Myometrial cell (primary cell): ENCODE data around the gene MTFP1. TPM values are rescaled to one million over a fixed set of nuclear protein-coding genes. Genes with fewer than 3 reads are reported as not detected.

Experiments
- total RNA-seq: library from RNA; depleted of rRNA; stranded (reverse); fragments of >200 nt; gene quantifications from 2 replicates; pipeline ENCODE4 v1.2.3, GENCODE V29; 2015

Gene MTFP1, protein sequence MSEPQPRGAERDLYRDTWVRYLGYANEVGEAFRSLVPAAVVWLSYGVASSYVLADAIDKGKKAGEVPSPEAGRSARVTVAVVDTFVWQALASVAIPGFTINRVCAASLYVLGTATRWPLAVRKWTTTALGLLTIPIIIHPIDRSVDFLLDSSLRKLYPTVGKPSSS
- total RNA-seq = 8.7 and 13.5 TPM in 2 replicates

DNA sequence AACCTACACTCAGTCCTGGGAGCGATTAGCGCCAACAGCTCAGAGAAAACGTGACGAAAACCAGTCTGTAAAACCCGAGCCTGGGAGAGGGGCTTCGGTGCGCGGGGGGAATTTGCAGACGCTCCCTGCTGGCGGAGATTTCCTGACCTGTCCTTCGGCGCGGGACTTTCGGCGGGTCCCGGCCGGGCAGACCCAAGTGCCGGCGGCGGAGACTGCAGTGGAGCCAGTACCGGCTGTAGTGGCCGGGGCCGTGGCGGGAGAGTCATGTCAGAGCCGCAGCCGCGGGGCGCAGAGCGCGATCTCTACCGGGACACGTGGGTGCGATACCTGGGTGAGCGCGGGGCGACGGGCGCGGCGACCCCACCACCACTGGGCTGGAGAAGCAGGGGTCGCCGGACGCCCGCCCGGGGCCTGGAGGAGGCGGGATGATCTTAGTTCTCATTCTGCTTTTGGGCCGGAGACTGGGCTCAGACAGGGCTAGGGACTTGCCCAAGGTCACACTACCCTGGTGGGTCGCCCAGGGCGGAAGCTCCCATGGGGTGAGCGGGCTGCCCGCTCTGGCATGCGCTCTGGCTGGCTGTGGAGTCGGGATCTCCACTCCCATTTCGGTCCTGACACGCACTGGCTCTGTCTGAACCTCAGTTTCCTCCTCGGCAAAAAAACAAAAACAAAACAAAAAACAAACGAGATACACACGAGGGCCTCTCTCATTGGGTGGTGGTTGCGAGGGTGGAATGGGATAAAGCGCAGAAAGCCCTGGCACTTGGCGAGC, at the start of gene MTFP1:
Gene MTFP1, plus strand, starts transcription at position 153 of the 772 bp plus-strand sequence. Its CDS starts 112 bp downstream, at position 265.

DNA sequence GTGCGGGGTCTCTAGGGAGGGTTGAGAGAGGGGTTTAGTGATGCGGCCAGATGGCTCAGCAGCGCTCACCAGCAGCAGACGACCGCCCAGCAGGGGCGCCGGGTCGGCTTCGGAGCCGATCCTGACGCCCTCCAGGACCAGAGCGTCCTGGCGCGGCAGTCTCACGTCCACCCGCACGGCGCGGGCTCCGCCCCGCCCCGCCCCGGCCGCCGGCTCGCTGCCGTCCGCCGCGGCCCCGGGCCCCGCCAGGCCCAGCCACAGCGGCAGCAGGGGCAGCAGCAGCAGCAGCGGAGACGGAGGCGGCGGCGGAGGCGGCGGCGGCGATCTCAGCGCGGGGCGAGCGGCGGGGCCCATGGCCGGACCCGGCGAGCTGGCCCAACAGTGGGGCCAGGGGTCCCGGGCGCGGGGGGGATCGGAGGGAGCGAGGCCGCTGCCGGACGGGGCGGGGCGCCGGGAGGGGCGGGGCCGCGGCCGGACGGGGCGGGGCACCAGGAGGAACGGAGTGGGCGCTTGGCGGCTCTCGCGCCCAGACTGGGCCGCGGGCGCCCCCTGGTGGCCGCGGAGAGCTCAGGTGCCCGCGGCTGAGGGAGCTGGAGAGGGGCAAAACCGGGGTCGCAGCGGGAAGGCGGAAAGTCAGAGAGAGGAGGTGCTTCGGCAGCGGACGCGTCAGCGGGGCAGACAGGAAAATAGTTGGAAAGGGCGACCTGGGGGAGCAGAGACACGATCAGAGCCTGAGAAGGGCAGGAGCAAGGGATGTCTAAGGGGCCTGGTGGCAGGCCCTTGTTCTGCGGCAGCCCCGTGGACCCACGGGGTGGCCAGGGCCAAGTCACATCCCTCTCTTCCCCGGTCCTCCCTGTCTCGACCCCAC, 38.4 kb upstream of the MTFP1 start, which contains the start of gene RNF215:
Gene RNF215, minus strand, starts transcription at position 452 of the 868 bp plus-strand sequence. Its CDS starts 98 bp downstream, at position 354.

DNA sequence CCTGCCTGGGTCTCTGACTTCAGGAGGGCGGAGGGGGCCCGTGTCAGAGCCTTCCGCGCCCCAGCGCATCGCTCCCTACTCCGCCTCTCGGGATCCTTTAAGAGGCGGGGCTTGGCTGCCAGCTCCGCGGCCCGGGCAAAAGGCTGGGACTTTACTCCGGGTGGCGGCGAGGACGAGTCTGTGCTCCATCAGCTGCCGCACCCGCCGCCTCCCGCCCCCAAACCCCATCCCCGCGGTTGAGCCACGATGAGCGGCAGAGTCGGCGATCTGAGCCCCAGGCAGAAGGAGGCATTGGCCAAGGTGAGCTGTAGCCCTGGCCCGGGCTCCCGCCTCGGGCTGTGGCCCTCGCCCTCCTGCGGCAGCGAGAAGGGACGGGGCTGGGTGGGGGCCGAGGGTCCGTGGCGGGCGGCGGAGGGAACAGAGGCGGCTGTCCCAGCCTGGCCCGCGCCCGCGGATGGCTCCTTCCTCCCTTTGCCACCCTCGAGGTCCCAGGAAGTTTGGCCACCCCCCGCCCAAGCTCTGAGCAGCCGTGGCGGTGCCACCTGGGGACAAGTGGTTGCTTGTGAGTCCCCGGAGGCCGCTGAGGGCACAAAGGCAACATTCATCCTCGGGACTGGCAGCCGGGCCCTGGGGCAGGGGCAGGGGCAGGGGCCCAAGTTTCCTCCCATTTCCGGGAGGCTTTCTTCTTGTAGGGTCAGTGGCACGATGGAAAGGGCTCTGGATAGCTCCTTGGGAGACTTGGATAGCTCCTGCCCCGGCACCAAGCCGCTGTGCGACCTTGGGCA, 28.5 kb upstream of the MTFP1 start, which contains the start of gene SEC14L2:
Gene SEC14L2, plus strand, starts transcription at position 148 of the 785 bp plus-strand sequence. Its CDS starts 99 bp downstream, at position 247.

DNA sequence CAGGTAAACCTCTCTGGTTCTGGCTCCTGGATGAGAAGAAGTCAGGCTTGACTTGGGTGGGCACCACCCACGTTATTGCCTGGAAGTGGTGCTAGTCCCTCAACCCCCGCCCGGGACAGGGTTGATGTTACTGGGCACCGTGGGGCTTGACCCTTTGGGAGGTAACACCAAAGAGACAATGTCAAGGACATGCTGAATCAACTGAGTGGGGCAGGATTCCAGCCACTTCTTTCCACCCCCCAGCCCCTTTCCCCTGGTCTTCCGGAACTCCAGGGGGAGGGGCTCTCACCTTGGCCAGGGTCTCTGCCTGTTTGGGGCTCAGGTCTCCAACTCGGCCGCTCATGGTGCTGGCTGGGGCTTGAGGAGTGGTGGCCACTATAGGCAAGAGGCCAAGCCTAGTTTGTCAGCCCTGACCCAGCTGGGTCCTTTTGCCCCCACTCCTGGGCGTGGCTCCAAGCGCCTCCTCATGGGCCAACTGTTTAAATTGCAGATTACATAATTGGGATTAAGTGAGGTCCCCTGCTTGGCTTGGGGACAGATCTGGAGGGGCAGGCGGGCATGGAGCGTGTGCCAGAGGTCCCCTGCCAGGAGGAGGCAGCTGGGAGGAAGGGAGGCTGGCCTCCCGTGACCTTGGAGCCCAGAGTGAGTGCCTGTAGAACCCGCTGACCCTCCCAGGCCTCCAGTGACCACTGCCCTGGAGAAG, 46.2 kb downstream of the MTFP1 start, which contains the start of gene SEC14L3:
Gene SEC14L3, minus strand, starts transcription at position 402 of the 703 bp plus-strand sequence. Its CDS starts 59 bp downstream, at position 343.

Other genes starting within 250 kb of the MTFP1 start
- gene LIF, start 179.0 kb upstream of the MTFP1 start, total RNA-seq = 4.4 and 11.0 TPM in 2 replicates
- not detected in 2 replicates for gene OSM, start 158.9 kb upstream of the MTFP1 start, total RNA-seq
- 4.0 and 7.4 TPM in 2 replicates for gene CASTOR1, start 136.3 kb upstream of the MTFP1 start, total RNA-seq
- gene TBC1D10A, start 98.8 kb upstream of the MTFP1 start, total RNA-seq = 25.9 and 30.3 TPM in 2 replicates
- gene SF3A1, start 68.9 kb upstream of the MTFP1 start, total RNA-seq = 19.3 and 41.3 TPM in 2 replicates
- gene CCDC157, start 68.8 kb upstream of the MTFP1 start, total RNA-seq = 6.3 and 8.3 TPM in 2 replicates
- gene RNF215, start 38.4 kb upstream of the MTFP1 start, total RNA-seq = 17.9 and 26.5 TPM in 2 replicates
- gene SEC14L2, start 28.8 kb upstream of the MTFP1 start, total RNA-seq = 30.8 and 47.3 TPM in 2 replicates
- not detected in 2 replicates for gene SEC14L3, start 46.2 kb downstream of the MTFP1 start, total RNA-seq
- 0.58 TPM in 1 of 2 replicates, not detected in the other for gene SEC14L4, start 79.9 kb downstream of the MTFP1 start, total RNA-seq
- 0.35 TPM in 1 of 2 replicates, not detected in the other for gene SEC14L6, start 121.0 kb downstream of the MTFP1 start, total RNA-seq
- gene GAL3ST1, start 148.9 kb downstream of the MTFP1 start, total RNA-seq = 0.18 and 0.29 TPM in 2 replicates
- gene PES1, start 166.1 kb downstream of the MTFP1 start, total RNA-seq = 82.8 and 87.6 TPM in 2 replicates
- 29.4 and 32.6 TPM in 2 replicates for gene TCN2, start 181.4 kb downstream of the MTFP1 start, total RNA-seq
- 9.2 and 10.5 TPM in 2 replicates for gene SLC35E4, start 210.0 kb downstream of the MTFP1 start, total RNA-seq
- gene DUSP18, start 242.1 kb downstream of the MTFP1 start, total RNA-seq = 11.9 and 20.5 TPM in 2 replicates